Medulla oblongata (tissue), 1 donor: ENCODE results near the gene CKM.
A peak's percentile ranks its signal among the peaks of the same experiment; 100 is the strongest.

Experiments used
- DNase-seq: peaks from one replicate; pipeline ENCODE4 v3.0.0-alpha.2; 2015; ENCODE audit errors: extremely low spot score

The CKM gene

DNA sequence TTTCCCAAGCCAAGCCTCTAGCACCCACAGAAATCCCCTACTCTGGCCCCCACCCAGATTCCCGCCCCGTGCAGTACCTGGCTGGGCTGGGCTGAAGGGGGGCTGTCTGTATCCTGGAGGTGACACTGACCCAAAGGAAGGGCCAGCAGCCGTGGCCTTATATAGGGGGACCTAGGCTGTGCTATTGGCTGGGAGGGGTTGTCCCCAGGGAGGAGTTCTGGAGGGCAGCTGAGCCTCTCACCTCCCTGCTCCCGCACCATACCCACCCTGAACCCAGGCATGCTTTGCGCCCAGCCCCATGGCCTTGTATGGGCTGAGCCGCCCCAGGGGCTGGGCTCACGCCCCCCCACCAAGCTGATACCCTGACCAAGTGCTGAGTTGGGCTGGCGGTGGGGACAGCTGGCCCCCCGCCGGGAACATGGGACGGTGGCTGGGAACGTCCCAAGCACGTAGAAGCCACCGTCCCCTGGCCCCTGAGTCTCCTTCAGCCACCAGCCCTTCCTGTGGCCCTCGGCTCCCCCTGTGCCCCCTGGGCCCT, at the start of gene CKM:
Gene CKM (minus strand): TSS at position 132 of the 538 bp plus-strand sequence. CDS start 3,162 bp downstream, outside the sequence.
- no peak for DNase-seq

GRCh38 chr19:45370410-45371204, 47.9 kb upstream of the CKM start, which contains the start of gene ERCC2:
TSS of gene ERCC2 (minus strand) at chr19:45370573. CDS start at chr19:45370540, 33 bp downstream.
- peak; percentile 99 for DNase-seq

GRCh38 chr19:45368737-45369340, 46.2 kb upstream of the CKM start:
- no peak for DNase-seq

GRCh38 chr19:45368127-45368526, 45.5 kb upstream of the CKM start:
- no peak for DNase-seq

- no peak for DNase-seq
Observed at GRCh38 chr19:45364696-45365095, 42.0 kb upstream of the CKM start.

GRCh38 chr19:45363861-45364459, 41.3 kb upstream of the CKM start:
- DNase-seq: no peak

DNA sequence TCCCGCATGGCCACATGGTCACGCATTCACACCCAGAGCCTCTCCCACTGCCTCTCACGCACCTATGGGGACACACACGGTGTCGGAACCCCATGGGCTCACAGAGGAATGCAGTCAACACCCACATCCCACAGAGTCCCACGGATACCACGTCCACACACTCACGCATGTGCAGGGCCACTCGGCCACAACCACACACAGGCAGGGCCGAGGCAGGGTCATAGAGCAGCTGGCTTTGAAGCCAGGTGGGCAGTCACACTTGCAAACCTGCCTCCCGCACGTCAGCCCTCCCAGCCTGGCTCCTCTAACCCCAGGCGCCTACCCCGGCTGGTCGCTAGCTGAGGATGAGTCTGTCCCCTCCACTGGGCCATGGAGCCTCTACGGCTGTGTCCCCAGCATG, 39.6 kb upstream of the CKM start:
- DNase-seq: no peak

DNA sequence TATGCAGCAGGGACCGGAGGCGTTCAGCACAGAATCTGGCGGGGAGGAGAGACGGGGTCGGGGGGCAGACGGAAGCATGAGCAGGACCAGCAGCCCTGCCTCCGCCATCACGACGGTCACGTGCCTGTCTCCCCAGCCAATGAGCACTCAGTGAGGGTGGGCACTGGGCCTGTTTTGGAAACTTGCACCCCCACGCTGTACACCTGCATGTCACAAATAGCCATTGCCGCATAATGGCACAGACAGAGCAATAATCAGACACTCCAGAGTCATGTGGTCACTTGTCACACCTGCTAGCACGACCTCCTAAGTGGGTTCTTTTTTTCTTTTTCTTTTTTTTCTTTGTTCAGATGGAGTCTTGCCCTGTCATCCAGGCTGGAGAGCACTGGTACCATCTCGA, 38.9 kb upstream of the CKM start:
- no peak for DNase-seq

- DNase-seq: no peak
Observed at GRCh38 chr19:45358213-45358792, 35.6 kb upstream of the CKM start.

GRCh38 chr19:45357445-45357783, 34.7 kb upstream of the CKM start:
- DNase-seq: no peak

DNA sequence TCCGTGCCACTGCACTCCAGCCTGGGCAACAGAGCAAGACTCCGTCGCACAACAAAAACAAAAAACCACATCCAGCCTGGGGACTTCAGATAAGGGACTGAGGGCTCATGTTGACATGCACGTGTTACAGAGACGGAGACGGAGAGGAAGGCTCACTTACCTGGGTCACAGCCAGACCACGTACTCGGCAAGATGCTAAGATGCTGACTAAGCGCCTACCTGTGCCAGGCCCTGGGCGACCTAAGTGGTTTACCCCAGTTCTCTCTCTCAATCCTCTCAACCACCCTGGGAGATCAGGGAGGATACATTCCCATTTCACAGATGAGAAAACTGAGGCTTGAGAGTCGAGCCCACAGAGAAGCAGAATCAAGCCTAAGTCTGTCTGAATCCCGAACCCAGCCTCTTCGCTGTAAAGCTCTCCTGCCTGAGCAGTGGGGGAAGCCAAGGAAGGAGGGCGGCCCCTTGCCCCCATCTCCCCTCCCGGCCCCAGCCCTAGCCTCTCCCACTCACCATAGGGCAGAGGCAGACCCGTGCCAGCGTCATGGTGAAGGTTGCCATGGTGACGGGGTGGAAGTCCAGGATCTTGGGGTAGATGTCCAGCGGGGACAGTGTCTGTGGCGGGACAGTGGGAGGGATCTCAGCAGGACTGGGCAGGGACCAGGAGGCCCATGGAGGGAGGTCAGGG, 34.2 kb upstream of the CKM start:
- no peak for DNase-seq

DNA sequence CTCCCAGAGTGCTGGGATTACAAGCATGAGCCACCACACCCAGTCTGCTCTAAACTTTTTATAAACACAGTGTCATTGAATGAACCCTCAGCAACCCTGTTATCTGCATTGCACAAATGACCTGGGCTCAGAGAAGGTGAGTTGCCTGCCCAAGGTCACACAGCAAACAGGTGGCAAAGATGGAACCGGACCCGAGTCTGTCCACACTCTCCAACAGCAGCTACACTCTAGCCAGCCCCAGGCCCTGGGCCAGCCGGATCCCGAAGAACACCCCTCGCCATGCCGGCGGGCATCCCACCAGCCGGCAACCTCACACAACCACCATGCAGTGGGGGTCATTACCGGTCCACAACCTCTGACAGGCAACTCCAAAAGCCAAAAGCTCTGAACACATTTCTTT, 33.2 kb upstream of the CKM start:
- DNase-seq: no peak

DNA sequence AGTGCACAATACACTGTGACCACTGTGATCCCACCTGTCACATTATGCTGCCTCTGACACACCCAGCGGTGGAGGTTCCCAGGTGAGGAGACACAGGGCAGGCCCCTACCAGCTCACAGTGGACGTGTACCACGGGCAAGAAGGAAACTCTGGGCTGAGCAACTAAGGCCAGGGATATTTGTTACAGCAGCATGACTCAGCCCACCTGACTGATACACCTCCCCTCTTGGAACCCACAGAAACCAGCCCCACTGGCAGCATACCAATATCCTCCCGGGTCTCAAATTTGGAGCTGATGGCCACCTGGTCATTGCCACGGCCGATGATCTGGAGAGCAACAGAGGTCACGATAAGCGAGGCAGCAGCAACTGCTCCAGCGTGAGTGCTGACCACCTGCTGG, 32.7 kb upstream of the CKM start:
- no peak for DNase-seq

DNA sequence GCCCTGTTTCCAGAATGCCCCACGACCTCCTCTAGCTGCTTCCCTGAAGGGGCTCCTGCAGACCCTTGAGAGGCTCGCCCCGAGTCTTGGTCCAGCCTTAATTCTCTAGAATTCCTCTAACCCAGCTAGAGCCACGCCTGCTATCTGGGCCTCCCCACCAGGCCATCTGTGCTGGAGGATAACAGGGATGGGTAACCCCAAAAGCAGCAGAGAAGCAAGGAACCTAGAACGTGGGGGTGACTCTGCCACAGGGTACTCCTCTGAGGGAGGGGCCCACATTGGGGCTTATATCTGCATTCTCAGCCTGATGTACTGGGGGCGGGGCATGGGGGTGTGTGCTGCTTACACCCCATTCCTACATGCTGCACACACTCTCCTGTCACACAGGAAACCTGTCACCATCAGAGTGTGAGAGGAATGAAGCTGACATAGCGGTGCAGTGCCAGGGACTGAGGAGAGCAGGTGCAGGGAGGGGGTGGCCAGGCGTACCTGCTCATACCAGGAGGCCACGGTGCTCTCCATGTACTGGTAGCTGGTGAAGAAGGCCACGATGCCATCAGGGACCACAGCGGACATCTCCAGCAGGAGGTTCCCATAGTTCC, 31.7 kb upstream of the CKM start:
- DNase-seq: no peak

DNA sequence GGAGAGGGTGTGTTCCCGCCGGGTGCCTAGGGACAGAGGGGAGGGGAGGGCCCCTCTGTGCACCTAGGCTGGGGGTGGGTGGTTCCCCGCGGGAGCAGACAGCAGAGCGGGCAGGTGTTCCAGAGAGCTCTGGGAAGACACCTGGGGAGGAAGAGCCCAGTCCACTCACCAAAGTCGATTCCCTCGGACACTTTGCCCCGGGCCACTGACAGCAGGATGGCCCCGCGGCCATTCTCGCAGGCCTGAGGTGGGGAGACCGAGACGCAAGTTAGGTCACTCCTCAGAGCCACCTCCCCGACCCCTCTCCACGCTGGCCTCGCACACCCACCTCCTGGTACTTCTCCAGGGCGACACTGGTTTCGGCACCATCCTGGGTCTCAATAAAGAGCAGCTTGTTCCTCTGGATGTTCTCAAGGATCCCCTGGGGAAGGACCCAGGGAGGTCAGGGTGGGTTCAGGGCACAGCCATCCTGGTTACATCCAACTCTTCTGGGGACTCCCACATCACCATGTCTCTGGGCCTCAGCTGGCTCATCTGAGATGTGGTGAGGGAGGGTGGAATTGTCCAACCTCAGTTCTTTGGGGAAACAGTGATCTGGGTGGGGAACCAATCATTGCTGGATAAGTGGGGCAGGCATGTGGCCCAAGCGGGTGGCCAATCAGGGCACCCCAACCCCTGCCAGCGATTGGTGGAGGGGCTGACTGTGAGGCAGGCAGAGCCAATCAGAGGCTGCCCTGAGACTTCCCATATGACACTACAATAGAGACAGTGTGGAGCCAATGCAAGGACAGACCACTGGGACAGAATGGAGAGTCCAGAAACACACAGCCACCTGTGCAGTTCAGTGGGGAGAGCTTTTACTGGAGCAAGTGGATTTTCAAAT, 30.5 kb upstream of the CKM start:
- DNase-seq: no peak

- DNase-seq: no peak
Observed at GRCh38 chr19:45352471-45352870, 29.8 kb upstream of the CKM start.

- no peak for DNase-seq
Observed at GRCh38 chr19:45352062-45352461, 29.4 kb upstream of the CKM start.

DNA sequence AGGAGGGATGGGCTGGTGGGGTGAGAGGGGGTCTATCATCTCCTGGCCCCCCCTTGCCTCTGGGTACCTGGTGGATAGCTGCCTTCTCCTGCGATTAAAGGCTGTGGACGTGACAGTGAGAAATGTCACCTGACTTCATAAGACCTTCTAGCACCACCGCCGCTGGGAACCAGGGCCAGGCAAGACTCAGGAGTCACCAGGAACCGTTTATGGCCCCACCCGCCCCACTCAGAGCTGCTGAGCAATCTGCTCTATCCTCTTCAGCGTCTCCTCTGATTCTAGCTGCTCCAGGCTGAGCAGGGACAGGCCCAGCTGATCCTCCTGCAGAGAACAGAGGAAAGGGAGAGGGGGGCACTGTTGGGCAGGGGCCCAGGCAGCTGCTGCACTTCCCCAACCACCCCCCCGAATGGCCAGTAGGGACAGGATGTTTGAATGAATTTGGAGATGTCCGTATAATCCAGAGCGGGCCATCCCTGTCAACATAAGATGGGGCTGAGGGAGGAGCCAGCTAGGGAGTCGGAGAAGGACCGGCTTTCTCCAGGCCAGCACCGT, 28.8 kb upstream of the CKM start:
- DNase-seq: no peak

GRCh38 chr19:45350477-45351058, 27.9 kb upstream of the CKM start:
- no peak for DNase-seq
